HepG2 (cell line): ENCODE results near the gene MYRIP. TPM values are rescaled to one million over a fixed set of nuclear protein-coding genes. Genes with fewer than 3 reads are reported as not detected.

Source experiments
- ATAC-seq: fragments of 200-7000 bp; cut with Tn5 transposase; 3 replicates; pipeline ENCODE4 v1.9.1; 2020; ENCODE audit warnings: mild to moderate bottlenecking, moderate library complexity
- BruUV-seq: library from RNA; stranded (reverse); fragments of 400-500 nt; replicated peaks from 2 replicates; lab custom pipeline; 2021; lab: Mats Ljungman, UMichigan
- CTCF ChIA-PET: fragments of 300-600 bp; formaldehyde crosslinking; extraction: SDS; loops from one replicate; lab custom pipeline; 2021; ENCODE audit warnings: low total read pairs, inconsistent platforms, low intra/inter-chr PET ratio; lab: Yijun Ruan, JAX
- POLR2A ChIA-PET: fragments of 350-600 bp; sonication (Branson Sonifier 250); formaldehyde crosslinking; loops from one replicate; lab custom pipeline; 2020; ENCODE audit warnings: antibody characterized with exemption, inconsistent platforms; lab: Yijun Ruan, JAX
- DNase-seq: peaks from one replicate; pipeline ENCODE4 v3.0.0-alpha.2; 2015; ENCODE audit warnings: low spot score
- FAIRE-seq: peaks from 3 replicates; lab custom pipeline; 2011; peaks lifted over from hg19 to GRCh38; lab: Jason Lieb, UNC
- H2AFZ ChIP-seq: one replicate; pipeline ENCODE4 v1.6.1; 2011; ENCODE audit warnings: low read length, inconsistent platforms
- H3K27ac ChIP-seq: fragments of 300-600 bp; 3 replicates; pipeline ENCODE4 v1.8.0; 2011; ENCODE audit warnings: mixed run types, mild to moderate bottlenecking, mixed read lengths, low read length, inconsistent platforms; ENCODE audit not compliant: insufficient read depth; ENCODE audit errors: extremely low read length
- H3K27me3 ChIP-seq, 2 experiments: fragments of 200-600 bp in 1 of 2; 2 replicates in 1 of 2; 3 replicates in 1 of 2; pipeline versions ENCODE4 v1.6.0 to v1.8.0; 2011; ENCODE audit warnings: low read length in 2 of 2, mild to moderate bottlenecking in 2 of 2, moderate library complexity in 2 of 2, inconsistent platforms in 1 of 2; ENCODE audit not compliant: insufficient read depth in 2 of 2, control insufficient read depth in 1 of 2
- H3K36me3 ChIP-seq, 2 experiments: fragments of 200-600 bp in 1 of 2; replicated peaks in 1 of 2; 2 replicates in 1 of 2; 3 replicates in 1 of 2; pipeline versions ENCODE4 v1.5.1 to v1.8.0; 2011; ENCODE audit warnings: low read length in 2 of 2, inconsistent platforms in 1 of 2; ENCODE audit not compliant: insufficient read depth in 2 of 2, control insufficient read depth in 1 of 2
- H3K4me1 ChIP-seq: 2 replicates; pipeline ENCODE4 v1.5.1; 2012; ENCODE audit warnings: low read length, inconsistent platforms; ENCODE audit not compliant: insufficient read depth
- H3K4me2 ChIP-seq: 2 replicates; pipeline ENCODE4 v1.6.0; 2011; ENCODE audit warnings: low read depth, low read length, inconsistent platforms
- H3K4me3 ChIP-seq, 3 experiments: fragments of 200-600 bp in 1 of 3; sonication (generic), shearing (Covaris generic) in 1 of 3; replicated peaks in 1 of 3; 2 replicates each; pipeline ENCODE4 v1.5.1; 2011 to 2016; ENCODE audit warnings: low read length in 3 of 3, inconsistent platforms in 2 of 3, low read depth in 2 of 3, mild to moderate bottlenecking in 2 of 3, control low read depth in 1 of 3, mixed read lengths in 1 of 3; ENCODE audit not compliant: insufficient read depth in 1 of 3
- H3K79me2 ChIP-seq: one replicate; pipeline ENCODE4 v1.6.1; 2011; ENCODE audit warnings: low read length, inconsistent platforms; ENCODE audit not compliant: insufficient read depth
- H3K9ac ChIP-seq: 2 replicates; pipeline ENCODE4 v1.6.0; 2011; ENCODE audit warnings: mild to moderate bottlenecking, low read depth, low read length, inconsistent platforms; ENCODE audit not compliant: insufficient read depth
- H3K9me3 ChIP-seq: 2 replicates; pipeline ENCODE4 v1.5.1; 2012; ENCODE audit warnings: mild to moderate bottlenecking, low read length
- H4K20me1 ChIP-seq: 2 replicates; pipeline ENCODE4 v1.6.0; 2011; ENCODE audit warnings: inconsistent platforms, mild to moderate bottlenecking, low read length, moderate library complexity; ENCODE audit not compliant: insufficient read depth
- EEA1 ChIP-seq: sonication (generic); formaldehyde crosslinking; IDR thresholded peaks from 2 replicates; pipeline ENCODE4 v1.5.1; 2020; ENCODE audit warnings: mild to moderate bottlenecking, missing genetic modification reagents, borderline replicate concordance
- EZH2 ChIP-seq: conservative IDR thresholded peaks from 2 replicates; pipeline ENCODE4 v1.6.1; 2012; ENCODE audit warnings: mild to moderate bottlenecking, low read depth, low read length, moderate library complexity
- FOSL2 ChIP-seq: sonication (generic); formaldehyde crosslinking; IDR thresholded peaks from 2 replicates; pipeline ENCODE4 v1.4.0; 2020; ENCODE audit warnings: missing genetic modification reagents
- GLMP ChIP-seq: sonication (generic); formaldehyde crosslinking; IDR thresholded peaks from 2 replicates; pipeline ENCODE4 v1.9.0; 2021; ENCODE audit warnings: missing genetic modification reagents, mild to moderate bottlenecking, borderline replicate concordance
- POGK ChIP-seq: sonication (generic); formaldehyde crosslinking; conservative IDR thresholded peaks from 2 replicates; pipeline ENCODE4 v1.8.0; 2022; ENCODE audit warnings: mild to moderate bottlenecking, moderate library complexity, missing genetic modification reagents
- THYN1 ChIP-seq: sonication (generic); formaldehyde crosslinking; IDR thresholded peaks from 2 replicates; pipeline ENCODE4 v1.8.1; 2023; ENCODE audit warnings: low read depth, mild to moderate bottlenecking, moderate library complexity, missing genetic modification reagents, borderline replicate concordance
- ZBTB14 ChIP-seq: sonication (generic); formaldehyde crosslinking; IDR thresholded peaks from 2 replicates; pipeline ENCODE4 v1.4.0; 2020; ENCODE audit warnings: missing genetic modification reagents
- ZNF142 ChIP-seq: sonication (generic); formaldehyde crosslinking; IDR thresholded peaks from 2 replicates; pipeline ENCODE4 v1.4.0; 2020; ENCODE audit warnings: missing genetic modification reagents
- ZNF274 ChIP-seq: sonication (generic); formaldehyde crosslinking; IDR thresholded peaks from 2 replicates; pipeline ENCODE4 v1.5.1; 2020; ENCODE audit warnings: mild to moderate bottlenecking, missing genetic modification reagents
- WGBS: methylation state at CpG from one replicate; pipeline ENCODE4 v1.1.6; 2017; ENCODE audit warnings: low lambda C conversion rate; 5-methylcytosine and 5-hydroxymethylcytosine counted together
- in situ Hi-C: cut with HindIII; loops from 2 replicates; pipeline ENCODE4 v1.10.0; 2017; ENCODE audit warnings: low pct_unique_long_range_greater_than_20kb; ENCODE audit not compliant: extremely low pct_ligation_motif_present
- intact Hi-C: fragments of 100-400 bp; cut with micrococcal nuclease; formaldehyde crosslinking; loops from one replicate; pipeline ENCODE4 v1.10.0; 2022; ENCODE audit not compliant: unreplicated experiment
- polyA plus RNA-seq, 8 experiments: library from polyadenylated mRNA; depleted of rRNA in 3 of 8; stranded (reverse) in 7 of 8; unstranded in 1 of 8; fragments of >200 nt; fragmentation: Illumina TruSeq in 4 of 8; extraction: Trizol in 4 of 8; gene quantifications; 2 replicates each; pipeline versions ENCODE4 v1.2.1 to v1.2.3, GENCODE V29; 2011 to 2016; ENCODE audit warnings: low read depth in 4 of 8, missing spikeins in 1 of 8, mixed read lengths in 1 of 8; ENCODE audit not compliant: insufficient read depth in 1 of 8
- total RNA-seq, 5 experiments: library from RNA; depleted of rRNA; stranded (reverse); fragments of >200 nt; fragmentation: Illumina TruSeq; extraction: Trizol; gene quantifications; 2 replicates each; pipeline ENCODE4 v1.2.3, GENCODE V29; 2016; ENCODE audit warnings: low read depth in 1 of 5

Gene MYRIP
- total and polyA plus RNA-seq, 2 of the 13 experiments (the other 11 are each of a cell fraction or from before 2014, with no cell fraction given), result 0.64 to 0.84 TPM

GRCh38 chr3:39806820-39807219 lies 2.6 kb upstream of the MYRIP start (continued):
- TF ChIP-seq GLMP (CRISPR knock-in tag) (no peak), ZNF274 (no peak), POGK (CRISPR knock-in tag) (no peak), THYN1 (CRISPR knock-in tag) (no peak)

GRCh38 chr3:39808467-39809180 lies 785 bp upstream of the MYRIP start:
- 16% methylated on average over 18 of the region's 26 CpGs for WGBS
- POLR2A ChIA-PET, result no interaction called here
- Histone ChIP-seq H3K4me3 (peak overlapping the region; percentile 33 to 65 (median 39); a peak in 5 of 6 replicates), H3K27me3 (peaks cover 7 to 34% of the 10 kb centered on the region in 2 experiments; a peak in 4 of 5 replicates), H2AFZ (no peak overlapping the region), H3K9ac (0 out of 2 replicates have a peak overlapping the region, but pooled peaks have one; percentile 41), H3K79me2 (no peaks in the 10 kb centered on the region), H3K4me2 (peak overlapping the region; percentile 57), H4K20me1 (no peaks in the 10 kb centered on the region), H3K36me3 (no peaks in the 10 kb centered on the region), H3K4me1 (peaks cover 47% of the 10 kb centered on the region), H3K27ac (peak overlapping the region; percentile 30), H3K9me3 (no peaks in the 10 kb centered on the region)
- in situ Hi-C loops (no loop called here), intact Hi-C loops (no loop called here)
- CTCF ChIA-PET, result no interaction called here
- BruUV-seq, result no TSS peak
- FAIRE-seq, result no peak
- peak; percentile 17 for ATAC-seq
- peak; percentile 5 for DNase-seq
- TF ChIP-seq ZBTB14 (no peak; the same call in 1 of the 2 replicates), ZNF142 (CRISPR knock-in tag) (no peak; the same call in 1 of the 2 replicates), EEA1 (CRISPR knock-in tag) (no peak), FOSL2 (no peak), EZH2 (peak; percentile 43; the same call in 1 of the 2 replicates)
